ENCODE measurements around the gene MCCC1.

DNA sequence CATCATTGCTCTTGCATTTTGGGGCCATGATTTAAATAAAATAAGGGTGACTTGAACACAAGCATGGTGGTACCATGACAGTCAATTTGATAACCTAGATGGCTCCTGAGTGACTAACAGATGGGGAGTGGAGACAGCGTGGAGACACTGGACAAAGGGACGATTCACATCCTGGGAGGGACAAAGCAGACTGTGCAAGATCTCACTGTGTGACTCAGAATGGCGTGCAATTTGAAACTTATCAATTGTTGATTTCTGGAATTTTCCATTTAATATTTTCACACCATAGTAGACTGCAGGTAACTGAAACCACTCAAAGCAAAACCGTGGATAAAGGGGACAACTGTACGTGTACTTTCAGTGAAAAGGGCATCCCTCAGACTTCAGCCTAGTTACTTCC, 25.5 kb downstream of the MCCC1 start:
- TF ChIP-seq, protein P1, sequence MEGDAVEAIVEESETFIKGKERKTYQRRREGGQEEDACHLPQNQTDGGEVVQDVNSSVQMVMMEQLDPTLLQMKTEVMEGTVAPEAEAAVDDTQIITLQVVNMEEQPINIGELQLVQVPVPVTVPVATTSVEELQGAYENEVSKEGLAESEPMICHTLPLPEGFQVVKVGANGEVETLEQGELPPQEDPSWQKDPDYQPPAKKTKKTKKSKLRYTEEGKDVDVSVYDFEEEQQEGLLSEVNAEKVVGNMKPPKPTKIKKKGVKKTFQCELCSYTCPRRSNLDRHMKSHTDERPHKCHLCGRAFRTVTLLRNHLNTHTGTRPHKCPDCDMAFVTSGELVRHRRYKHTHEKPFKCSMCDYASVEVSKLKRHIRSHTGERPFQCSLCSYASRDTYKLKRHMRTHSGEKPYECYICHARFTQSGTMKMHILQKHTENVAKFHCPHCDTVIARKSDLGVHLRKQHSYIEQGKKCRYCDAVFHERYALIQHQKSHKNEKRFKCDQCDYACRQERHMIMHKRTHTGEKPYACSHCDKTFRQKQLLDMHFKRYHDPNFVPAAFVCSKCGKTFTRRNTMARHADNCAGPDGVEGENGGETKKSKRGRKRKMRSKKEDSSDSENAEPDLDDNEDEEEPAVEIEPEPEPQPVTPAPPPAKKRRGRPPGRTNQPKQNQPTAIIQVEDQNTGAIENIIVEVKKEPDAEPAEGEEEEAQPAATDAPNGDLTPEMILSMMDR (optimal IDR thresholded peaks at IDR 0.05 in 1 of 3, IDR thresholded peaks at IDR 0.05 in 1 of 3, conservative IDR thresholded peaks at IDR 0.05 in 1 of 3; ENCODE audit: extremely low read depth in 1 of 3, insufficient read depth in 2 of 3, low read length in 3 of 3) = no peak
- no peak for TF ChIP-seq EZH2 (IDR thresholded peaks at IDR 0.05; ENCODE audit: low read length)
